GM21723 (cell line): Measurements from ENCODE around the gene CLEC6A.
"Not testable (repeated sequence)": the region's sequence is repeated elsewhere in the genome, so short reads cannot be mapped to it uniquely, and the experiment has no call there.

ENCODE experiments used
- ATAC-seq: cut with Tn5 transposase; IDR thresholded peaks from one replicate; pipeline ENCODE4 v1.9.1; 2021; ENCODE audit warnings: mild to moderate bottlenecking, moderate library complexity; ENCODE audit not compliant: unreplicated experiment

CLEC6A gene

GRCh38 chr12:8493084-8493483, 37.3 kb downstream of the CLEC6A start:
- ATAC-seq, result peak; percentile 99

GRCh38 chr12:8495671-8496070, 39.9 kb downstream of the CLEC6A start:
- not testable (repeated sequence) for ATAC-seq

- not testable (repeated sequence) for ATAC-seq
These were observed 40.3 kb downstream of the CLEC6A start for GRCh38 chr12:8496074-8496473.

- ATAC-seq, result no peak
These were observed 43.9 kb downstream of the CLEC6A start for GRCh38 chr12:8499616-8500015.

- no peak for ATAC-seq
These were observed 46.0 kb downstream of the CLEC6A start for GRCh38 chr12:8501720-8502119.

- no peak for ATAC-seq
These were observed 48.6 kb downstream of the CLEC6A start for GRCh38 chr12:8504351-8504750.

- ATAC-seq, result no peak
These were observed 51.8 kb downstream of the CLEC6A start for GRCh38 chr12:8507596-8507995.

GRCh38 chr12:8508223-8508622, 52.5 kb downstream of the CLEC6A start:
- ATAC-seq, result no peak

GRCh38 chr12:8508910-8509841, 53.4 kb downstream of the CLEC6A start:
- ATAC-seq, result no peak

- ATAC-seq, result no peak
These were observed 57.5 kb downstream of the CLEC6A start, which contains the start of gene CLEC4D for GRCh38 chr12:8513256-8513655. TSS of gene CLEC4D (plus strand) at chr12:8513503. CDS start at chr12:8513733, 230 bp downstream.

- ATAC-seq, result no peak
These were observed 62.2 kb downstream of the CLEC6A start for GRCh38 chr12:8517971-8518370.

- ATAC-seq, result no peak
These were observed 63.4 kb downstream of the CLEC6A start for GRCh38 chr12:8519171-8519570.

GRCh38 chr12:8527250-8528130, 71.7 kb downstream of the CLEC6A start:
- no peak for ATAC-seq
